Type B pancreatic cell (in vitro differentiated cells): Measurements from ENCODE around the gene STAC. TPM values are rescaled to one million over a fixed set of nuclear protein-coding genes. Genes with fewer than 3 reads are reported as not detected.
"Not testable (repeated sequence)": the region's sequence is repeated elsewhere in the genome, so short reads cannot be mapped to it uniquely, and the experiment has no call there.

Source experiments
- DNase-seq: peaks from one replicate; pipeline ENCODE4 v3.0.0; 2021; ENCODE audit warnings: mixed read lengths; ENCODE audit not compliant: unreplicated experiment; ENCODE audit errors: extremely low spot score
- H3K27ac Mint-ChIP-seq: 2 replicates; pipeline ENCODE4 v1.8.0; 2021; ENCODE audit warnings: mild to moderate bottlenecking, mixed read lengths
- H3K27me3 Mint-ChIP-seq: 2 replicates; pipeline ENCODE4 v1.8.0; 2021; ENCODE audit warnings: mixed read lengths
- H3K36me3 Mint-ChIP-seq: 2 replicates; pipeline ENCODE4 v1.8.0; 2021; ENCODE audit warnings: mixed read lengths
- H3K4me1 Mint-ChIP-seq: one replicate; pipeline ENCODE4 v1.8.0; 2021; ENCODE audit warnings: mixed read lengths; ENCODE audit not compliant: unreplicated experiment
- H3K4me3 Mint-ChIP-seq: 2 replicates; pipeline ENCODE4 v1.8.0; 2021; ENCODE audit warnings: mild to moderate bottlenecking, mixed read lengths
- H3K9me3 Mint-ChIP-seq: 2 replicates; pipeline ENCODE4 v1.8.0; 2021; ENCODE audit warnings: mixed read lengths
- total RNA-seq: library from RNA; stranded (reverse); gene quantifications from 2 replicates; pipeline ENCODE4 v1.2.1, GENCODE V29; 2021; ENCODE audit warnings: low replicate concordance
- TF ChIP-seq, protein P1 (sequence below): fragments of 200-600 bp; sonication (generic); conservative IDR thresholded peaks from 2 replicates; pipeline ENCODE4 v1.5.0; 2021; ENCODE audit warnings: antibody characterized with exemption, mild to moderate bottlenecking

The STAC gene
- total RNA-seq, 1 donor from 2014 or later: 3.5 TPM

DNA sequence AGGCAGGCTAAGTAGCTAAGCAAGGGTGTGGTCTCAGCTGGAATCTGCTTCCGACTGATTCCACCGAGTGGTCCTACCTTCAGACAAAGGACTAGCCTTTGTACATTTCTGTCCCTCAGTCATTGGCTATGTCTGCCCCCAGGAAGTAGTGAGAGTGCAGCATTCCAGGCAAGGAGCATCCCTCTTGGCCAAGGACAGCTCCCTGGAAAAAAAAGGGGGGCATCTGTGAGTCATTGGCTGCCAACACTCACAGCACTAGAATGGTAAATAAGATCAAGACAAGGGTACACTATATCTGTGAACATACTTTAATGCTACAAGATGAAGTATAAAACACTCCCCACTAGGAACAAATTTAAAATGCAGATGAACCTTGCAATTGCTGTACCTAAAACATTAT, 66.8 kb downstream of the STAC start:
- Mint-ChIP-seq H3K9me3 (no peaks in the 10 kb centered on the region), H3K27ac (no peak overlapping the region), H3K36me3 (peaks cover 9% of the 10 kb centered on the region), H3K4me3 (no peak overlapping the region), H3K4me1 (no peaks in the 10 kb centered on the region), H3K27me3 (no peaks in the 10 kb centered on the region)
- TF ChIP-seq, protein P1, sequence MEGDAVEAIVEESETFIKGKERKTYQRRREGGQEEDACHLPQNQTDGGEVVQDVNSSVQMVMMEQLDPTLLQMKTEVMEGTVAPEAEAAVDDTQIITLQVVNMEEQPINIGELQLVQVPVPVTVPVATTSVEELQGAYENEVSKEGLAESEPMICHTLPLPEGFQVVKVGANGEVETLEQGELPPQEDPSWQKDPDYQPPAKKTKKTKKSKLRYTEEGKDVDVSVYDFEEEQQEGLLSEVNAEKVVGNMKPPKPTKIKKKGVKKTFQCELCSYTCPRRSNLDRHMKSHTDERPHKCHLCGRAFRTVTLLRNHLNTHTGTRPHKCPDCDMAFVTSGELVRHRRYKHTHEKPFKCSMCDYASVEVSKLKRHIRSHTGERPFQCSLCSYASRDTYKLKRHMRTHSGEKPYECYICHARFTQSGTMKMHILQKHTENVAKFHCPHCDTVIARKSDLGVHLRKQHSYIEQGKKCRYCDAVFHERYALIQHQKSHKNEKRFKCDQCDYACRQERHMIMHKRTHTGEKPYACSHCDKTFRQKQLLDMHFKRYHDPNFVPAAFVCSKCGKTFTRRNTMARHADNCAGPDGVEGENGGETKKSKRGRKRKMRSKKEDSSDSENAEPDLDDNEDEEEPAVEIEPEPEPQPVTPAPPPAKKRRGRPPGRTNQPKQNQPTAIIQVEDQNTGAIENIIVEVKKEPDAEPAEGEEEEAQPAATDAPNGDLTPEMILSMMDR: no peak
- no peak for DNase-seq

DNA sequence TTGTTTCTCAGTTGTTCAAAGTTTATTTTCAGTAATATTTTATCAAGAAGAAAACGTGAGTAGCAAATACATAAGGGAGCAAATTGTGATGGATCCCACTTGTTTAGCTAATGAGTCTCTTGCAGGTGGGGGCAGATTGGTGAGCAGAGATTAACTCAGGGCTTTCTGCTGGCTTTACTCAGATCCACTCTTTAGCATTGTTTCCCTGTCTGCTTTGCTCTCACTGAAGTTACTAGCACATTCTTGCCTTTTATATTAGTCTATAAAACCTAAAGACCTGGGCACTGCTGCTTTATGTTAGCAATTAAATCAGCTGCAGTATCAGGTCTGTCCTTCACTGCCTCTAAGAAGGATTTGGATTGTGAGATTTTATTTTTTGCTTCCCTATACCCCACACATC, 71.5 kb downstream of the STAC start:
- TF ChIP-seq, protein P1: no peak
- Mint-ChIP-seq H3K4me3 (no peak overlapping the region), H3K27me3 (no peaks in the 10 kb centered on the region), H3K36me3 (peaks cover 5% of the 10 kb centered on the region), H3K27ac (no peak overlapping the region), H3K9me3 (no peaks in the 10 kb centered on the region), H3K4me1 (no peaks in the 10 kb centered on the region)
- DNase-seq: no peak

DNA sequence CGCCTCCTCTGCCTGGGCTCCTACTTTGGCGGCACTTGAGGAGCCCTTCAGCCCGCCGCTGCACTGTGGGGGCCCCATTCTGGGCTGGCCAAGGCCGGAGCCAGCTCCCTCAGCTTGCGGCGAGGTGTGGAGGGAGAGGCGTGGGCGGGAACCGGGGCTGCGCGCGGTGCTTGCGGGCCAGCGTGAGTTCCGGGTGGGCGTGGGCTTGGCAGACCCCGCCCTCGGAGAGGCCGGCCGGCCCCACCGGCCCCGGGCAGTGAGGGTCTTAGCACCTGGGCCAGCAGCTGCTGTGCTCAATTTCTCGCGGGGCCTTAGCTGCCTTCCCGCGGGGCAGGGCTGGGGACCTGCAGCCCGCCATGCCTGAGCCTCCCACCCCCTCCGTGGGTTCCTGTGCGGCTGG, 72.9 kb downstream of the STAC start:
- not testable (repeated sequence) for H3K36me3 Mint-ChIP-seq, H3K4me3 Mint-ChIP-seq, H3K9me3 Mint-ChIP-seq, DNase-seq, H3K27me3 Mint-ChIP-seq, H3K27ac Mint-ChIP-seq, H3K4me1 Mint-ChIP-seq

DNA sequence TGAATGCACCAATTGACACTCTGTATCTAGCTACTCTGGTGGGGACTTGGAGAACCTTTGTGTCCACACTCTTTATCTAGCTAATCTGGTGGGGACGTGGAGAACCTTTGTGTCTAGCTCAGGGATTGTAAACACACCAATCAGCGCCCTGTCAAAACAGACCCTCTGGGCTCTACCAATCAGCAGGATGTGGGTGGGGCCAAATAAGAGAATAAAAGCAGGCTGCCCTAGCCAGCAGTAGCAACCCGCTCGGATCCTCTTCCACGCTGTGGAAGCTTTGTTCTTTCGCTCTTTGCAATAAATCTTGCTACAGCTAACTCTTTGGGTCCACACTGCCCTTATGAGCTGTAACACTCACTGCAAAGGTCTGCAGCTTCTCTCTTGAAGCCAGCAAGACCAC, 73.6 kb downstream of the STAC start:
- H3K36me3 Mint-ChIP-seq, H3K4me3 Mint-ChIP-seq, H3K4me1 Mint-ChIP-seq, H3K27me3 Mint-ChIP-seq, DNase-seq, H3K9me3 Mint-ChIP-seq, H3K27ac Mint-ChIP-seq: not testable (repeated sequence)

DNA sequence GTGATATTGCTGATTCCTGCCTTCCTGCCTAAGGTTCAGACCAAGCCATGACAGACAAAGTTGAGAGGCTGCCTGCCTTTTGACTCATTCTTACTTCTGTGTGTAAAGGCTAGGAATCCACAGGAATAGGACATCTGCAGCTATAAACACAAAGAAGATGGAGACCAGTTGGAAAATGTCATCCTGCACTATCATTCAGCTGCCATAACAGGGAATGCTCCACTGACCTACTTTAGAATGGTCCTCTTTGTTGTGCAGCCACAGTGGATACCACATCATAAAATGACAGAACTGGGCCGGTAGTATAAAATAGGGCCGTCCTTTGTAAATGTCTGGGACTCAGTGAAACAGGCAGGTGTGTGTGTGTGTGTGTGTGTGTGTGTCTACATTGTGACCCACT, 75.1 kb downstream of the STAC start:
- Mint-ChIP-seq H3K9me3 (no peaks in the 10 kb centered on the region), H3K27me3 (no peaks in the 10 kb centered on the region), H3K4me1 (no peaks in the 10 kb centered on the region), H3K27ac (no peak overlapping the region), H3K4me3 (no peak overlapping the region), H3K36me3 (peaks cover 5% of the 10 kb centered on the region)
- TF ChIP-seq, protein P1: no peak
- no peak for DNase-seq

DNA sequence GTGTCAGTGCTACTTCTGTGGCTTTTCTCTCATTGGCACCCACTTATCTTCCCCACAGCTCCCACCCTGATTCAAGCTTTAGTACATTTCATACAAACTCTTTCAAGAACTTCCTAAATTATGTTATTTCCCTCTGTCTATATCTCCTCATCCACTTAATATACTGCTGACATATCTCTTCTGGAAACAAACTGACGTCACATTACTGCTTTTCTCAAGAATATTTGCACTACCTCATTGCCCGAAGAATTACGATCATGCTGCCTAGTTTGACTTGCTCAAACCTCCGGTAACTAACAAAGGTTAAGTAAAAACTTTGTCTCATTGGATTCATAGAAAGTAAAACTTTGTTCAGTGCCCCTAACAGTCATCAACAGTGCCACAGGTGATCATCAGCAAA, 76.5 kb downstream of the STAC start:
- Mint-ChIP-seq H3K4me3 (no peak overlapping the region), H3K4me1 (no peaks in the 10 kb centered on the region), H3K27ac (no peak overlapping the region), H3K27me3 (no peaks in the 10 kb centered on the region), H3K9me3 (no peaks in the 10 kb centered on the region), H3K36me3 (peaks cover 5% of the 10 kb centered on the region)
- no peak for DNase-seq
- TF ChIP-seq, protein P1: no peak

DNA sequence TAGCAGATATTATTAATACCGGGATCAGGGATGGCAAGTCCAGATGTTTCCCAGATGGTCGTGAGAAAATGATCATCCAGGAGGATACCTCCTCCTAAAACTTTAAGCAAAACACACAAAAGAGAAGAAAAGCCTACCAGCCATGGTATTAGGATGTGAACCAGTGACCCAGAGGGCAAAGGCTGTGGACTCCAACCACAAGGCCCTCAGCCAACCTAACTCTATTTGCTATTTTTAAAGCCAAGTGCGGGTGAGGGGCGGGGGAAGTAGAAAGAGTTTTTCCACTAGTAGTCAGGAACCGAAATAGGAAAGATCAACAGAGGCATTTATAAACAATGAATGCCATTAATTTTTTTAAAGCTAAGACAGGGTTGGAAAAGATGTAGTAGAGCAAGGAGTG, 77.4 kb downstream of the STAC start:
- no peaks in the 10 kb centered on the region for H3K4me1 Mint-ChIP-seq
- no peaks in the 10 kb centered on the region for H3K36me3 Mint-ChIP-seq
- no peak overlapping the region for H3K4me3 Mint-ChIP-seq
- DNase-seq: no peak
- H3K9me3 Mint-ChIP-seq: no peaks in the 10 kb centered on the region
- TF ChIP-seq, protein P1: no peak
- H3K27ac Mint-ChIP-seq: no peak overlapping the region
- H3K27me3 Mint-ChIP-seq: no peaks in the 10 kb centered on the region
